HepG2 (cell line): ENCODE measurements around the gene TRMT2A.

Source experiments
- ESRRA ChIP-seq: sonication (generic); formaldehyde crosslinking; IDR thresholded peaks from 2 replicates; pipeline ENCODE4 v1.5.1; 2020; ENCODE audit warnings: mild to moderate bottlenecking, low read depth, missing genetic modification reagents
- ETV6 ChIP-seq: sonication (generic); formaldehyde crosslinking; conservative IDR thresholded peaks from 2 replicates; pipeline ENCODE4 v1.4.0; 2020; ENCODE audit warnings: missing genetic modification reagents

DNA sequence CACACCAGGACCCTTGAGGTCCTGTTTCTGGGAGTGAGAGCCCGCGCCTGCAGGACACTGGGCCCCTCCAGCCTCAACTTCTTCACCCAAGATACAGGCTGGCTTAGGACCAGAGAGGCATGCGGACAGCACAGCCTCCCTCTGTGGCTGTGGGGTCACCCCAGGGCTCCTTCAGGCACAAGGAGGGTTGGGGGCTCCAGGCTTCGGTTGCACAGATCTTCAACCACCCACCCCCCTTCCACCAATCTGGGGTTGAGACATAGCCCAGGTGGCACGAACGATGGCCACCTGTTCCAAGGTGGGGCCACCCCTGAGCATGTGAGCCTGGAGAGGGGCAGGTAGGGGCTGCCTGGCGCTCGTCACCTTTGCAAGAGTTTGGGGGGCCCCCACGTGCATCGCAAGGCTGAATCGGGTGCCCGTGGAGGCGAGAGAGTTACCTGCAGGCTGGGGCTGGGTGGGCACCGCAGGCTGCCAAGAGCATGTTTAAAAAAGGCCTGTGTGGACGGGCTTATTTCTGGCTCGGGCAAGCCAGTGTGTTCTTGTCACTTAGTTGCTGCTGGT lies 15.7 kb upstream of the TRMT2A start:
- no peak for TF ChIP-seq ETV6 (CRISPR knock-in tag)
- TF ChIP-seq ESRRA (CRISPR knock-in tag), result no peak
